AG04450 (cell line): Measurements from ENCODE around the gene BAX. TPM values are rescaled to one million over a fixed set of nuclear protein-coding genes. Genes with fewer than 3 reads are reported as not detected.
A peak's percentile ranks its signal among the peaks of the same experiment; 100 is the strongest.

Experiments
- CTCF ChIA-PET: fragments of 300-600, 350-600 bp; formaldehyde crosslinking; extraction: SDS; loops from one replicate; lab custom pipeline; 2022; ENCODE audit warnings: antibody characterized with exemption, inconsistent platforms; lab: Charles Lee
- POLR2A ChIA-PET: fragments of 350-600 bp; formaldehyde crosslinking; extraction: SDS; loops from one replicate; lab custom pipeline; 2021; ENCODE audit warnings: antibody characterized with exemption, inconsistent platforms; lab: Yijun Ruan, JAX
- DNase-seq: peaks from one replicate; pipeline ENCODE4 v3.0.0-alpha.2; 2011; ENCODE audit warnings: low read depth, low spot score
- H3K27ac ChIP-seq: one replicate; pipeline ENCODE4 v1.5.1; 2012; ENCODE audit warnings: low read depth, low read length, control low read depth
- H3K27me3 ChIP-seq: one replicate; pipeline ENCODE4 v1.6.0; 2012; ENCODE audit warnings: low read length; ENCODE audit not compliant: control insufficient read depth, insufficient read depth
- H3K4me3 ChIP-seq: 2 replicates; pipeline ENCODE4 v1.5.1; 2011; ENCODE audit warnings: mild to moderate bottlenecking, low read depth, low read length, control low read depth
- H3K9me3 ChIP-seq: 2 replicates; pipeline ENCODE4 v1.5.1; 2012; ENCODE audit warnings: low read length; ENCODE audit not compliant: control insufficient read depth, insufficient read depth
- polyA plus RNA-seq: library from polyadenylated mRNA; depleted of rRNA; stranded (reverse); fragments of >200 nt; gene quantifications from 2 replicates; pipeline ENCODE4 v1.2.3, GENCODE V29; 2011
- TF ChIP-seq, protein P1 (sequence below): IDR thresholded peaks from 2 replicates; pipeline ENCODE4 v1.5.1; 2011; ENCODE audit warnings: low read depth, low read length, control low read depth, inconsistent platforms

Gene BAX
- polyA plus RNA-seq, 1 experiment: 110 TPM

DNA sequence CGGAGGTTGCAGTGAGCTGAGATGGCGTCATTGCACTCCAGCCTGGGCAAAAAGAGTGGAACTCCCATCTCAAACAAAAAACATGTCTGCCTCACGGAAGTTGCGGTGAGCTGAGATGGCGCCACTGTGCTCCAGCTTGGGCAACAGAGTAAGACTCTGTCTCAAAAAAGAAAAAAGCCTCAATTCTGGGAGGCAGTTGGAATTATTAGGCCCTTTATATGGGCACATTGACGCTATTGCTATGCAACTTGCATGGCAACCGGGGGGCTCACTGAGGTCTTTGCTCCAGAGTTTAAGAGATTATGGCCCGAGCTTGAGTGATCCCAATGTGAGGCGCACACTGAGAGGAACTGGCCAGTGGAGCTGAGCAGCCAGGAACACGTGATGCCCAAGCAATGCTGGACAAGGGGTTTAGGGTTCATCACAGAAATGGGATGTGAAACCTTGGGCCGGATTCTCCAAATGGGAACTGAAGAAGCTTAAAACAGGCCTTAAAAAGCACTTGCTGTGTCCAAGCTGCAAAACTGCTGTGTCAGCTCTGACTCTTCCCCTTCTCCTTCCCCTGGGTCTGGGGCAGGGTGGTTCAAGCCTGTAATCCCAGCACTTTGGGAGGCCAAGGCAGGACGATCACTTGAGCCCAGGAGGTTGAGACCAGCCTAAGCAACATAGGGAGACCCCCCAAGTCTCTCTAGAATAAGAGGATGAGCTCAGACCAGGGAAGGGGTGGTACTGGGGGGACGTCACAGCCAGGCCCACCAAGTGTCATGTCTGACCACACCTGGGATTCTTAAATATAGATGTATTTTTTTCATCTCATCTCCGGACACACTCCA lies 12.9 kb downstream of the BAX start:
- DNase-seq: no peak
- peaks cover 12% of the 10 kb centered on the region; the same call in 1 of the 2 replicates for H3K9me3 ChIP-seq
- POLR2A ChIA-PET: interaction anchor here (0.6 to 5.6 kb wide), 9 partner anchors 12 to 188 kb away, joined by 3 to 83 read pairs (median 5); partner anchors contain the start of genes GYS1, NUCB1, PPP1R15A and RUVBL2
- CTCF ChIA-PET: interaction anchor here (0.6 to 1.8 kb wide), 3 partner anchors 26 to 180 kb away, joined by 3 to 7 read pairs (median 3); partner anchors contain the start of genes GYS1 and RUVBL2
- peak overlapping the region; percentile 100 for H3K4me3 ChIP-seq
- TF ChIP-seq, protein P1, sequence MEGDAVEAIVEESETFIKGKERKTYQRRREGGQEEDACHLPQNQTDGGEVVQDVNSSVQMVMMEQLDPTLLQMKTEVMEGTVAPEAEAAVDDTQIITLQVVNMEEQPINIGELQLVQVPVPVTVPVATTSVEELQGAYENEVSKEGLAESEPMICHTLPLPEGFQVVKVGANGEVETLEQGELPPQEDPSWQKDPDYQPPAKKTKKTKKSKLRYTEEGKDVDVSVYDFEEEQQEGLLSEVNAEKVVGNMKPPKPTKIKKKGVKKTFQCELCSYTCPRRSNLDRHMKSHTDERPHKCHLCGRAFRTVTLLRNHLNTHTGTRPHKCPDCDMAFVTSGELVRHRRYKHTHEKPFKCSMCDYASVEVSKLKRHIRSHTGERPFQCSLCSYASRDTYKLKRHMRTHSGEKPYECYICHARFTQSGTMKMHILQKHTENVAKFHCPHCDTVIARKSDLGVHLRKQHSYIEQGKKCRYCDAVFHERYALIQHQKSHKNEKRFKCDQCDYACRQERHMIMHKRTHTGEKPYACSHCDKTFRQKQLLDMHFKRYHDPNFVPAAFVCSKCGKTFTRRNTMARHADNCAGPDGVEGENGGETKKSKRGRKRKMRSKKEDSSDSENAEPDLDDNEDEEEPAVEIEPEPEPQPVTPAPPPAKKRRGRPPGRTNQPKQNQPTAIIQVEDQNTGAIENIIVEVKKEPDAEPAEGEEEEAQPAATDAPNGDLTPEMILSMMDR: no peak
- H3K27ac ChIP-seq: peak overlapping the region; percentile 47
- H3K27me3 ChIP-seq: no peaks in the 10 kb centered on the region

DNA sequence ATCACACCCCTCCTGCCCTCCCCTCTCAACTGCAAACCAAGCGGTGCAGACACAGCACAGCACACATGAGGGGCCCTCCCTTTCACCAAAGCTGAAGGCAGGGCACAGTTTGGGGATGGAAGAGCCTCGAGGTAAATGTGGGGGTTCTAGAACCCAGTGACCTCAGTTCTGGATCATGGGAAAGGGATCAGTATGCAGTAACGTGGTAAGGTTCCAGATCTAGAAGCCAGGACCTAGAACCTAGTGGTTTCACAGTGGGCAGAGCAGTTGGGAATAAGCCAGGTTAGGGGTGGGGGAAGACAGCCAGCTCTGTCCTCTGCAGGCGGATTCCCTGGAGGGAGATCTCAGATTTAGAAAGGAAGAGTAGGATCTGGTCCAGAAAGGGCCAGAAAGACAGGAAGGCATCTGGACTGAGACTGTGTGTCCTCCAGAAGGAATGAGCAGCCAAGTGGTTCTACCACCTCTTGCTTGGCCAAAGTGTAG lies 13.5 kb downstream of the BAX start:
- no peak overlapping the region for H3K4me3 ChIP-seq
- POLR2A ChIA-PET: interaction anchor here (0.6 to 5.6 kb wide), 8 partner anchors 11 to 189 kb away, joined by 3 to 83 read pairs (median 6); partner anchors contain the start of genes GYS1, PPP1R15A and RUVBL2
- TF ChIP-seq, protein P1: no peak
- CTCF ChIA-PET: interaction anchor here (0.6 to 1.0 kb wide), 2 partner anchors 177 to 180 kb away, joined by 3 read pairs; no protein-coding TSS in a partner anchor
- H3K9me3 ChIP-seq: peaks cover 12% of the 10 kb centered on the region; the same call in 1 of the 2 replicates
- no peak for DNase-seq
- peak overlapping the region; percentile 47 for H3K27ac ChIP-seq
- no peaks in the 10 kb centered on the region for H3K27me3 ChIP-seq

DNA sequence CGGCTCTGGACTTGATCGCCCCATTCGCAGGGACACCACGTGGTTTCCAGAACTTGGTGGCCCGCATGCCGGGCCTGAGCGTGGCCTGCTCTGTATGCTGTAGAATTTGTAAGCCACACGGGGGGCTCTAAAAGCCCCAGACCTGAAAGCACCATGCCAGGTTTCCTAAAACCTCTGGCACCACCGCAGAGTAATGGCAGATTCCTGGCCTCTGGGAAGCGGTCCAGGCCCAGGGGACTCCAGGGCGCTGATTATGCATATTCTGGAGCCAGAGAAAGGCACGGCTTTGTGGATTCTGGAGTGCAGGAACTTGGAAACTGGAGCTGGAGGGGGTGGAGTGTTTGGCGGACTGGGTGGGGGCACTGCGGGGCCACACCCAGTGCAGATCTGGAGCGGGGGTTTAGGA lies 14.1 kb downstream of the BAX start:
- no peak overlapping the region for H3K4me3 ChIP-seq
- ChIA-PET POLR2A (interaction anchor here (0.6 to 5.6 kb wide), 6 partner anchors 15 to 95 kb away, joined by 3 to 83 read pairs (median 6); partner anchors contain the start of genes GYS1, PPP1R15A and RUVBL2), CTCF (no interaction called here)
- peaks cover 12% of the 10 kb centered on the region; the same call in 1 of the 2 replicates for H3K9me3 ChIP-seq
- TF ChIP-seq, protein P1: no peak
- H3K27ac ChIP-seq: no peak overlapping the region
- DNase-seq: no peak
- no peaks in the 10 kb centered on the region for H3K27me3 ChIP-seq

DNA sequence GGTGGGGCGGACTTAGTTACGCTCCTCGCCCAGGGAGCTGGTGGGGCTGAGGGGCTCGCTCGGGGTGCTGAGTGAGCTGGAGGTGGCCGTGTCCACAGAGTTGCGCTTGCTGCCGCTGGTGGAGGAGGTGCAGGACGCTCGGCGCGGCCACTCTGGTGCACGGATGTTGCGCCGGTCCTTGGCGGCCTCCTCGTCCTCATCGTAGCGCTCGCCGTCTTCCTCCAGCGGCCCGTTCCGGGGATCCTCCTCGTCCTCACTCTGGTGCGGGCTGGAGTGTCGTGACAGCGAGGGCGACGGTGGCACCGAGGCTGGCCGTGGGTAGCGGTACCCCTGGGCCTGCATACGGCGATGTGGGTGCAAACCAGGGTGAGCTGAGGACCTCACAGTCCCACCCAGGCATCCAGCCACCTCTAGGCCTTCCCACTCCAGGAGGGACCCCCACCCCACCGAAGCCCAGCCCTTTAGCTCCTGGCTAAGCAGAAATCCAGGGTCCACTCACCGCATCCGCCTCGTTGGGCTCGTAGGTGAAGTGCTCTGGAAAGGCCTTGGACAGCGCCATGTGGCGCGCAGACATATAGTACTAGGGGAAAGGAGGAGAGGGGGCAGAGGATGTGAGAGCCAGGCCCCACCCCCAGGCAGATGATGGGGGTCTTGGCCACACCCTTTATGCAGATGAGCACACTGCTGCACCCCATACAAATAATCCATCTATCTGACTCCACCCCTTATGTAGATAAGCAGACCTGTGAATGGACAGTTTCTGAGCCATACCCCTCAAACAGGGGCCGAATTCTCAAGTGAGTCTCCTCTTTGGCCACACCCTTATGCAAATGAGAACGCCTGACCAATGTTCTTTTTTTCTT lies 14.8 kb downstream of the BAX start:
- Histone ChIP-seq H3K9me3 (peaks cover 12% of the 10 kb centered on the region; the same call in 1 of the 2 replicates), H3K27ac (no peak overlapping the region), H3K4me3 (no peak overlapping the region), H3K27me3 (no peaks in the 10 kb centered on the region)
- ChIA-PET POLR2A (interaction anchor here (0.6 to 1.2 kb wide), 6 partner anchors 15 to 128 kb away, joined by 3 to 7 read pairs (median 4); no protein-coding TSS in a partner anchor), CTCF (interaction anchor here (1.0 to 3.2 kb wide), 7 partner anchors 11 to 181 kb away, joined by 3 to 38 read pairs (median 11); partner anchors contain the start of genes GYS1 and RUVBL2)
- DNase-seq: no peak
- TF ChIP-seq, protein P1: no peak
